Measurements from ENCODE around the gene EXOC1. TPM values are rescaled to one million over a fixed set of nuclear protein-coding genes. Genes with fewer than 3 reads are reported as not detected.

EXOC1 gene
- total and polyA plus RNA-seq, 3 donors from 2014 or later = 29.4 to 46.4 (median 40.4) TPM

GRCh38 chr4:55868581-55869090 lies 15.2 kb downstream of the EXOC1 start:
- Histone ChIP-seq H3K4me1 (no peaks in the 10 kb centered on the region), H3K27me3 (no peaks in the 10 kb centered on the region), H3K4me3 (no peak overlapping the region), H3K36me3 (ENCODE audit: low read depth, missing control alignments) (no peaks in the 10 kb centered on the region), H3K9me3 (no peaks in the 10 kb centered on the region), H3K27ac (no peak overlapping the region)
- intact Hi-C loops (cut with DNase I; ENCODE audit: low total_unique reads) = no loop called here
- TF ChIP-seq POLR2A (IDR thresholded peaks at IDR 0.05) (no peak), CTCF (IDR thresholded peaks at IDR 0.05) (no peak)
- no peak for DNase-seq
- 93 to 98% methylated on average over 1 of the region's 1 CpG for WGBS, 2 donors

GRCh38 chr4:55871299-55871800 lies 17.9 kb downstream of the EXOC1 start:
- Histone ChIP-seq H3K27me3 (no peaks in the 10 kb centered on the region), H3K9me3 (no peaks in the 10 kb centered on the region), H3K4me3 (no peak overlapping the region), H3K27ac (no peak overlapping the region), H3K4me1 (no peaks in the 10 kb centered on the region), H3K36me3 (ENCODE audit: low read depth, missing control alignments) (no peaks in the 10 kb centered on the region)
- intact Hi-C loops (cut with DNase I; ENCODE audit: low total_unique reads) = no loop called here
- 71 to 74% methylated on average over 5 of the region's 5 CpGs for WGBS, 2 donors
- no peak for DNase-seq
- TF ChIP-seq CTCF (IDR thresholded peaks at IDR 0.05) (no peak), POLR2A (IDR thresholded peaks at IDR 0.05) (no peak)

- H3K9me3 ChIP-seq = no peaks in the 10 kb centered on the region
- H3K4me1 ChIP-seq = no peaks in the 10 kb centered on the region
- no peaks in the 10 kb centered on the region for H3K27me3 ChIP-seq
- H3K4me3 ChIP-seq = no peak overlapping the region
- no peak for DNase-seq
- intact Hi-C loops (cut with DNase I; ENCODE audit: low total_unique reads) = no loop called here
- no peaks in the 10 kb centered on the region for H3K36me3 ChIP-seq (ENCODE audit: low read depth, missing control alignments)
- H3K27ac ChIP-seq = no peak overlapping the region
- no peak for TF ChIP-seq POLR2A (IDR thresholded peaks at IDR 0.05)
- TF ChIP-seq CTCF (IDR thresholded peaks at IDR 0.05) = no peak
These were observed 21.4 kb downstream of the EXOC1 start for GRCh38 chr4:55874831-55875230.

- Histone ChIP-seq H3K36me3 (ENCODE audit: low read depth, missing control alignments) (no peaks in the 10 kb centered on the region), H3K27me3 (no peaks in the 10 kb centered on the region), H3K9me3 (no peaks in the 10 kb centered on the region), H3K27ac (no peak overlapping the region), H3K4me3 (no peak overlapping the region), H3K4me1 (no peaks in the 10 kb centered on the region)
- TF ChIP-seq CTCF (IDR thresholded peaks at IDR 0.05) (no peak), POLR2A (IDR thresholded peaks at IDR 0.05) (no peak)
- intact Hi-C loops (cut with DNase I; ENCODE audit: low total_unique reads) = no loop called here
- no peak for DNase-seq
These were observed 22.9 kb downstream of the EXOC1 start for GRCh38 chr4:55876387-55876786.

- WGBS, 2 donors = 90 to 94% methylated on average over 3 of the region's 3 CpGs
- H3K27me3 ChIP-seq = no peaks in the 10 kb centered on the region
- H3K9me3 ChIP-seq = no peaks in the 10 kb centered on the region
- no peaks in the 10 kb centered on the region for H3K36me3 ChIP-seq (ENCODE audit: low read depth, missing control alignments)
- intact Hi-C loops (cut with DNase I; ENCODE audit: low total_unique reads) = no loop called here
- no peak for DNase-seq
- no peak overlapping the region for H3K27ac ChIP-seq
- H3K4me1 ChIP-seq = no peaks in the 10 kb centered on the region
- no peak overlapping the region for H3K4me3 ChIP-seq
- TF ChIP-seq POLR2A (IDR thresholded peaks at IDR 0.05) = no peak
- TF ChIP-seq CTCF (IDR thresholded peaks at IDR 0.05) = no peak
These were observed 25.8 kb downstream of the EXOC1 start for GRCh38 chr4:55879224-55879623.

Measured in testis (tissue), 3 donors.